ENCODE data around the gene SLC8B1. TPM values are rescaled to one million over a fixed set of nuclear protein-coding genes. Genes with fewer than 3 reads are reported as not detected.

SLC8B1 gene
- total RNA-seq, 1 donor, result 19.5 TPM

DNA sequence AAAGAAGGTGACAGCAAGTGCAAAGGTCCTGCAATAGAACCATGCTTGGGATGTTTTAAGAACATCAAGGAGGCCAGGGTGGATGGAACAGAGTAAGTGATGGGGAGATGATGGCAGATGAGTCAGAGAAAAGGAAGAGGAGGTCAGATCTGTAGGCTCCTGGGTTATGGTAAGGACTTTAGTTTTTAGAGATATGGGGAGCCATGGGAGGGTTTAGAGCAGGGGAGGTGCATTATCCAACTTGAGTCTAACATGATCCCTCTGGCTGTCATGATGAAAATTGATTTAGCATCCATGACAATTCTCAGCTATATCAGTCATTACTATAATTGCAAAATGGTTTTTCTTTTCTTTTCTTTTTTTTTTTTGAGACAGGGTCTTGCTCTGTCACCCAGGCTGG lies 16.2 kb upstream of the SLC8B1 start:
- Histone ChIP-seq H3K27ac (ENCODE audit: low read depth, low read length) (no peak overlapping the region), H3K4me1 (ENCODE audit: insufficient read depth, low read length) (no peaks in the 10 kb centered on the region), H3K27me3 (ENCODE audit: insufficient read depth, low read length) (no peaks in the 10 kb centered on the region), H4K20me1 (ENCODE audit: insufficient read depth, low read length) (no peaks in the 10 kb centered on the region), H3K9me3 (ENCODE audit: low read depth, low read length) (no peaks in the 10 kb centered on the region), H3K4me3 (ENCODE audit: insufficient read depth, low read length) (no peak overlapping the region), H2AFZ (ENCODE audit: low read length) (no peak overlapping the region), H3K36me3 (ENCODE audit: insufficient read depth, low read length) (no peaks in the 10 kb centered on the region), H3K4me2 (ENCODE audit: insufficient read depth, low read length) (no peak overlapping the region), H3K79me2 (ENCODE audit: insufficient read depth, low read length) (no peaks in the 10 kb centered on the region)
- TF ChIP-seq, protein P1, sequence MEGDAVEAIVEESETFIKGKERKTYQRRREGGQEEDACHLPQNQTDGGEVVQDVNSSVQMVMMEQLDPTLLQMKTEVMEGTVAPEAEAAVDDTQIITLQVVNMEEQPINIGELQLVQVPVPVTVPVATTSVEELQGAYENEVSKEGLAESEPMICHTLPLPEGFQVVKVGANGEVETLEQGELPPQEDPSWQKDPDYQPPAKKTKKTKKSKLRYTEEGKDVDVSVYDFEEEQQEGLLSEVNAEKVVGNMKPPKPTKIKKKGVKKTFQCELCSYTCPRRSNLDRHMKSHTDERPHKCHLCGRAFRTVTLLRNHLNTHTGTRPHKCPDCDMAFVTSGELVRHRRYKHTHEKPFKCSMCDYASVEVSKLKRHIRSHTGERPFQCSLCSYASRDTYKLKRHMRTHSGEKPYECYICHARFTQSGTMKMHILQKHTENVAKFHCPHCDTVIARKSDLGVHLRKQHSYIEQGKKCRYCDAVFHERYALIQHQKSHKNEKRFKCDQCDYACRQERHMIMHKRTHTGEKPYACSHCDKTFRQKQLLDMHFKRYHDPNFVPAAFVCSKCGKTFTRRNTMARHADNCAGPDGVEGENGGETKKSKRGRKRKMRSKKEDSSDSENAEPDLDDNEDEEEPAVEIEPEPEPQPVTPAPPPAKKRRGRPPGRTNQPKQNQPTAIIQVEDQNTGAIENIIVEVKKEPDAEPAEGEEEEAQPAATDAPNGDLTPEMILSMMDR (IDR thresholded peaks at IDR 0.05; ENCODE audit: extremely low read depth, low read depth, low read length), result no peak
- no peak for DNase-seq (ENCODE audit: insufficient read length, low spot score, missing footprints)

DNA sequence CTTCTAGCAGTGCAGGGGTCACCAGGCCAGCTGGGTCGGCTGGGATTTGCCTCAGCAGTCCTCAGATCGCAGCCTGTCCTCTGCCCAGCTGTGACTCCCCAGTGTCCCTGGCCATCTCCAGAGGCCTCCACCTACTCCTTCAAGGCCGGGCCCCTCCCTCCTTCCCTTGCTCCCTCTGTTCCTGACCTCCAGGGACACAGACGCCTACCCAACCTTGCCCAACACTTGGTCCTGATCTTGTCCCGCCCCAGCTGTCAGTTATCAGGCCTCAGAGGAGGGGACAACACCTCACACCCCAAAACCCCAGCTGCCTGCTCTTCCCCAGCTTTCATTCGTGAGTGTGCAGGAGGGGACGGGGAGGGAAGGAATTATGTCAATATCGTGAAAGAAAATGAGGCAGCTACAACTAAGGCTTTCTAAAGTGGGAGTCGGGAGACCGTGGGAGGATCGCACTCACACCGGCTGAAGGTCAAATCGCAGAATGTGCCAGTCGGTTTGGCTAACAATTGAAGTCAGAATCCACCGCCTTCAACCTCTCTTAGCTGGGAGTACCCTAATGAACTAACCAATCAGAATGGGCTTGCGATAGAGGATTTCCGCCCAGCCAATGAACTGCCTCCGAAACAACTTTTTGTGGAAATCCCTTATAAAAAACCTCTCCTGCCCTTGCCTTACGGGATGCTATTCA lies 14.1 kb upstream of the SLC8B1 start:
- Histone ChIP-seq H3K27me3 (ENCODE audit: insufficient read depth, low read length) (no peaks in the 10 kb centered on the region), H3K79me2 (ENCODE audit: insufficient read depth, low read length) (no peaks in the 10 kb centered on the region), H2AFZ (ENCODE audit: low read length) (peak overlapping the region; percentile 35), H4K20me1 (ENCODE audit: insufficient read depth, low read length) (no peaks in the 10 kb centered on the region), H3K4me3 (ENCODE audit: insufficient read depth, low read length) (no peak overlapping the region), H3K4me2 (ENCODE audit: insufficient read depth, low read length) (no peak overlapping the region), H3K4me1 (ENCODE audit: insufficient read depth, low read length) (no peaks in the 10 kb centered on the region), H3K36me3 (ENCODE audit: insufficient read depth, low read length) (no peaks in the 10 kb centered on the region), H3K27ac (ENCODE audit: low read depth, low read length) (no peak overlapping the region), H3K9me3 (ENCODE audit: low read depth, low read length) (no peaks in the 10 kb centered on the region)
- no peak for DNase-seq (ENCODE audit: insufficient read length, low spot score, missing footprints)
- TF ChIP-seq, protein P1 (IDR thresholded peaks at IDR 0.05; ENCODE audit: extremely low read depth, low read depth, low read length), result no peak

DNA sequence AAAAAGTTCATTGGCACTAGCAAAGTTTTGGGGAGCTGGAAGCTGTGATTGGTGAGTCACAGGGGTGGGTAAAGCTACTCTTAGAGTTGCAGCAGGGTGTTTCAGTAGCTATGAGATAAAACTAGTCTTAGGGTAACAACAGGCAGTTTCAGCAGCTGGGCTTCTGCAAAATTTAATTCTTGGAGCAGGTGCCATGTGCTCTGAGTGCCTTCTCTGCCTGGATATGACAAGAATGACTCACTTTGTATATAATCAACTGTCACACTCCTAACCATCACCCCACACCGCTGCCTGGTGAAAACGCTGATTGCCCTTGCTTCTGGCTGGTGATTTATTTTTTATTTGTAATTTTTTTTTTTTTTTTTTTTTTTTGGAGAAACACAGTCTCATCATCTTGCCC lies 13.0 kb upstream of the SLC8B1 start:
- TF ChIP-seq, protein P1 (IDR thresholded peaks at IDR 0.05; ENCODE audit: extremely low read depth, low read depth, low read length), result no peak
- Histone ChIP-seq H3K27ac (ENCODE audit: low read depth, low read length) (no peak overlapping the region), H3K79me2 (ENCODE audit: insufficient read depth, low read length) (no peaks in the 10 kb centered on the region), H3K4me1 (ENCODE audit: insufficient read depth, low read length) (no peaks in the 10 kb centered on the region), H3K4me3 (ENCODE audit: insufficient read depth, low read length) (no peak overlapping the region), H4K20me1 (ENCODE audit: insufficient read depth, low read length) (no peaks in the 10 kb centered on the region), H3K4me2 (ENCODE audit: insufficient read depth, low read length) (no peak overlapping the region), H3K9me3 (ENCODE audit: low read depth, low read length) (no peaks in the 10 kb centered on the region), H3K27me3 (ENCODE audit: insufficient read depth, low read length) (no peaks in the 10 kb centered on the region), H3K36me3 (ENCODE audit: insufficient read depth, low read length) (no peaks in the 10 kb centered on the region), H2AFZ (ENCODE audit: low read length) (no peak overlapping the region)
- DNase-seq (ENCODE audit: insufficient read length, low spot score, missing footprints), result no peak

DNA sequence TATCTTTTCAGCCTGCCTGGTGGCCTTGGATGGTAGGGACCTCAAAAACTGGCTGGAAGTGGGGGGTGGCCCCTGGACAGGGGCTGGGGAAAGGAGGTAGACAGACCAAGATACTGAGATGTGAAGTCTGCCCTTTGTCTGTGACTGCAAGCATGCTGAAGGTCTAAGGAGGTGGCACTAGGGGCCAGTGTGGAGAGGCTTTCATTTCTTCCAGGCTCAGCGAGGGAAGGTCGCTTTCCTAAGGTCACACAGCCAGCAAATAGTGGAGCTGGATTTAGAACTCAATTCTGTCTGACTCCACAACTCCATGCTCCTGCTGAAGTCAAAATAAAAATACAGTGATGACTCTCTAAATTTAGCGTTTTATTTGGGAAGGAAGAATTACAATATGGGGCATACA lies 12.2 kb upstream of the SLC8B1 start:
- no peaks in the 10 kb centered on the region for H3K9me3 ChIP-seq (ENCODE audit: low read depth, low read length)
- H4K20me1 ChIP-seq (ENCODE audit: insufficient read depth, low read length), result no peaks in the 10 kb centered on the region
- H3K4me1 ChIP-seq (ENCODE audit: insufficient read depth, low read length), result no peaks in the 10 kb centered on the region
- DNase-seq (ENCODE audit: insufficient read length, low spot score, missing footprints), result no peak
- H3K79me2 ChIP-seq (ENCODE audit: insufficient read depth, low read length), result no peaks in the 10 kb centered on the region
- no peak overlapping the region for H3K4me3 ChIP-seq (ENCODE audit: insufficient read depth, low read length)
- no peak overlapping the region for H3K27ac ChIP-seq (ENCODE audit: low read depth, low read length)
- no peaks in the 10 kb centered on the region for H3K36me3 ChIP-seq (ENCODE audit: insufficient read depth, low read length)
- no peak overlapping the region for H2AFZ ChIP-seq (ENCODE audit: low read length)
- TF ChIP-seq, protein P1 (IDR thresholded peaks at IDR 0.05; ENCODE audit: extremely low read depth, low read depth, low read length), result no peak
- no peak overlapping the region for H3K4me2 ChIP-seq (ENCODE audit: insufficient read depth, low read length)
- no peaks in the 10 kb centered on the region for H3K27me3 ChIP-seq (ENCODE audit: insufficient read depth, low read length)
